Raji (cell line): ENCODE data around the gene LRRC45.
A peak's percentile ranks its signal among the peaks of the same experiment; 100 is the strongest.

Experiments used
- POLR2A ChIP-seq: IDR thresholded peaks from 2 replicates; pipeline ENCODE4 v1.6.1; 2011; ENCODE audit warnings: low read depth, low read length, control low read depth; ENCODE audit not compliant: insufficient read depth

LRRC45 gene

GRCh38 chr17:82053556-82054263 is 30.6 kb downstream of the LRRC45 start:
- TF ChIP-seq POLR2A: no peak

GRCh38 chr17:82054351-82055022 is 31.4 kb downstream of the LRRC45 start:
- TF ChIP-seq POLR2A: no peak

DNA sequence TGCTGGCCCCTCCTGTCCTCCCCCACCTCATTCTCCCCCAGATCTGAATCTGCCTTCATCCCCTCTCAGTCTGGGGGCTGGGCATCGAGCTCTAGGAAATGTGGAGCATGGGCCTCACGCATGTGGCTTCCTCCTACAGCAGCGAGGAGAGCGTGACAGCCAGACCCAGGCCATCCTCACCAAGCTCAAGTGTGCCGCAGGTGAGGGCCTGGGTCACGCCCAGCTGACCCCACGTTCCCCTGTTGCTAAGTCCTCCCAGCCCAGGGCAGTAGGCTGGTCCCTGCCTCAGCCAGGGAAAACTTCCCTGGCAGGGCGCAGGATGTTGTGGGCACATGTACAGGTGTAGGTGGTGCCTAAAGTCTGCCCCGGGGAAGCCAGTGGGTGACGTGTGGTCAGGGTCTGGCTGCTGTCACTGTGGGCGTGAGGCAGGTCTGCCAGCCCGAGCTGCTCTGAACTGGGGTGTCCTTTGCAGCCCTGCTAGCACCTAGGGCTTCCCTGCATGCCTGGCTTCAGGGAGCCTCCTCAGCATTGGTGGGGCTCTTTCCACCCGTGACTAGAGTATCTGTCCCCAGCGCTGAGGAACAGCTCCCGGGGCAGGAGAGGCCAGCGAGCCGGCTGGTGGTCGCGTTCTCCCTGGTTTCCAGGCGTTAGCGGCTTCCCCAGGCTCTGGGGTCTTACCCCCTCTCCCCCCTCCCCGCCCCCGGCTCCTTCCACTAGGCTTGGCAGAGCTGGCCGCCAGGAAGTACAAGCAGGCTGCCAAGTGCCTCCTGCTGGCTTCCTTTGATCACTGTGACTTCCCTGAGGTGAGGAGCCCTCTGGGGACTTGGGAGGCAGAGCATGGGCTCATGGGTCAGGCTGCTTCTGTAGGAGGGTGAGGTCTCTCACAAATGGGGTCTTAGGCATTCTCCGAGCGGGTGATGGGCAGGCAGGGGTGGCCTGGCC is 32.2 kb downstream of the LRRC45 start:
- no peak for TF ChIP-seq POLR2A

- TF ChIP-seq POLR2A: no peak
Measured at GRCh38 chr17:82055965-82056728, 33.0 kb downstream of the LRRC45 start.

- no peak for TF ChIP-seq POLR2A
Measured at GRCh38 chr17:82056729-82057621, 33.9 kb downstream of the LRRC45 start.

DNA sequence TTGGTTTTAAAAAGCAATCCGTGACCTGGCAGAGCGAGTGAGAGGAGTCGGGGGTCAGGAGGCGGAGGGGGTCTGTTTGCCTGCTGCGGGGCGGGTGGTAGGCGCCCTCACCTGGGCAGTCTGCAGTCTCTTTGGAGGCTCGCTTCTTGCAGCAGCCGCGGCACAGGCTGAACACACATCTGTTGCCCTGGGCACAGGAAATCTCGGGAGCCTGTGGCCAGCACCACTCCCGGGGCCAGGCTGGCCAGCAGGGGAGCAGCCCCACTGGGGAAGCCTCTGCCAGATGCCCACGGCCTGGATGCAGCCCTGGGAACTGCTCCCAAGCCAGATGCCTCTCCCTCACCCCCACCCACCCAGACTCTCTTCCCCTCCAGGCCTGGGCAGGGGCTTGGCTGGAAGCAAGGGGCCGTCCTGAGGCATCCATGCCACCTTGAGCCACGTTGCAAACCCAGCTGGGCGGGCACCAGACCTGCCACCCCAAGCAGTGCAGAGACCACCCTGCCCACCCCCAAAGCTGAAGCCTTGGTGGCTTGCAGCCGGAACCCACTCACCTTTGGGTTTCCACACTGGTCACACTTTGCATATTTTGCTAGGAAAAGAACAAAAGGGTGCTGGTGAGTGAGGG is 35.2 kb downstream of the LRRC45 start:
- peak; percentile 9; the same call in 1 of the 2 replicates for TF ChIP-seq POLR2A

DNA sequence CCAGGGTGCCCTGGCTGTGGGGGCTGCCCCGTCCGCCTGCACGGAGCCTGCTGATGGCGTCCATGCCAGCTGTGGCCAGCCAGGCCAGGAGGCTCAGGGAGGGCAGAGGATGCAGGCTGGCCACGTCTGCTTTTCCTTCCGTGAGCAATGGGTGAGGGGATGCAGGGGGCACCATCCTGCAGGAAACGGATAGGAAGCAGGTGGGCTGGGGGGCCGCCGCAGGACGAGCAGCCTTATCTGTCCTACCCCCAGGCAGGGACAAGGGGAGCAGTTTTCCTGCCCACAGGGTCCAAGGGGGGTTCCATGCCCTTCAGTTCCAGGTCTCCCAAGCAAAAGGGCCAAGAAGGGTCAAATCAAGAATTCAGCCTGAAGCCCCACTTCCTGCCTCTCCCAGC is 35.7 kb downstream of the LRRC45 start:
- peak; percentile 1; the same call in 1 of the 2 replicates for TF ChIP-seq POLR2A

DNA sequence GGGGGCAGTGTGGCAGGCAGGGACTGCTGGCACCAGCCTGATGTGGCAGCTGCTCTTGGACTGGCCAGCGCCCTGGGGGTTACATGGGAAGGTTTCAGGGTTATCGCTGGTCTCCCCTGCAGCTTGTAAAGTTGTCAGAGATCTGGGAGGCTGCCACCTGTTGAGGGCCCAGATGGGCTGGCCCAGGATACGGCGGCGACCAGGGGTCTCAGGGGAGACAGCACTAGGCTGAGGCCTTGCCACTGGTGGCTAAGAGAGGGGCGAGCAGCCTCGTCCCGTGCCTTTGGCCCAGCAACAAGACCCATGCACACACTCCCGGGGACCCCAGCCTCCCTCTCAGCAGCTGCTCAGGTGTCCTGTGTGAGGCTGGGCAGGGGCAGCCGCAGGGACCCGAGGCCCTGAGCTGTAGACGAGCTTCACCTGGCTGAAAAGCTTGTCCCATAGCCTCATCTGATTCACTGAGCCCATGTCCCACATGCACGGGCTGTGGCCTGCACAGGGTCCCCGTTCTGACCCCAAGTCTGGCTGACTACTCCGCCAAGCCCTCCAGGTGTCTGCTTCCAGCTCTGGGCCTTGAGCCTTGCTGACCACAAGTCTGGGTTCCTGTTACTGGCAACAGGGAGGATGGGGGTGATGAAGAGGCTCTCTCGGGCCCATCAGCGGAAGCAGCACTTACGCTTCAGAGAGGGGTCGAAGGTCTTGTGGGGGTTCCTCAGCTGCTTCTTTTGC is 36.3 kb downstream of the LRRC45 start:
- no peak for TF ChIP-seq POLR2A

GRCh38 chr17:82060001-82060380 is 36.9 kb downstream of the LRRC45 start:
- 0 out of 2 replicates have a peak, but pooled peaks have one; percentile 20 for TF ChIP-seq POLR2A

- no peak for TF ChIP-seq POLR2A
Measured at GRCh38 chr17:82060614-82061013, 37.5 kb downstream of the LRRC45 start.

GRCh38 chr17:82061047-82061925 is 38.2 kb downstream of the LRRC45 start:
- 0 out of 2 replicates have a peak, but pooled peaks have one; percentile 4 for TF ChIP-seq POLR2A
